ENCODE measurements around the gene APOO. TPM values are rescaled to one million over a fixed set of nuclear protein-coding genes. Genes with fewer than 3 reads are reported as not detected.
A peak's percentile ranks its signal among the peaks of the same experiment; 100 is the strongest.

Gene APOO
- total RNA-seq, 1 experiment from 2014 or later, result 42.3 TPM

GRCh38 chrX:23908219-23909004 lies 674 bp upstream of the APOO start:
- Histone ChIP-seq H3K27me3 (ENCODE audit: insufficient read depth, low read depth) (no peaks in the 10 kb centered on the region), H3K36me3 (ENCODE audit: low read depth) (no peaks in the 10 kb centered on the region), H3K9me3 (ENCODE audit: insufficient read depth, low read depth) (no peaks in the 10 kb centered on the region), H4K20me1 (ENCODE audit: insufficient read depth) (no peaks in the 10 kb centered on the region), H3K27ac (peak overlapping the region; percentile 69), H2AFZ (peak overlapping the region; percentile 89), H3K79me2 (ENCODE audit: low read depth) (peaks cover 19% of the 10 kb centered on the region), H3K4me2 (peak overlapping the region; percentile 68), H3K4me3 (peak overlapping the region; percentile 79; the same call in 1 of the 2 replicates), H3K4me1 (replicated peaks; ENCODE audit: insufficient read depth) (peaks cover 12% of the 10 kb centered on the region), H3K9me2 (ENCODE audit: insufficient read depth) (no peaks in the 10 kb centered on the region), H3F3A (ENCODE audit: insufficient read depth, low read depth) (peaks cover 25% of the 10 kb centered on the region; the same call in 1 of the 2 replicates)
- TF ChIP-seq EZH2 (IDR thresholded peaks at IDR 0.05; ENCODE audit: low read depth) (no peak), CTCF (conservative IDR thresholded peaks at IDR 0.05) (0 out of 2 replicates have a peak, but pooled peaks have one; percentile 16)
- no TSS peak for BruUV-seq (replicated peaks)
- ChIA-PET POLR2A (ENCODE audit: unreplicated experiment) (interaction anchor here (0.6 kb wide), 1 partner anchor 813 kb away, joined by 6 read pairs; no protein-coding TSS in a partner anchor), CTCF (no interaction called here)
- no peak for DNase-seq
- intact Hi-C loops (cut with micrococcal nuclease; ENCODE audit: unreplicated experiment), result loop anchor here (1.0 kb wide), 2 partner anchors 117 to 146 kb away; partner anchors contain the start of gene EIF2S3

DNA sequence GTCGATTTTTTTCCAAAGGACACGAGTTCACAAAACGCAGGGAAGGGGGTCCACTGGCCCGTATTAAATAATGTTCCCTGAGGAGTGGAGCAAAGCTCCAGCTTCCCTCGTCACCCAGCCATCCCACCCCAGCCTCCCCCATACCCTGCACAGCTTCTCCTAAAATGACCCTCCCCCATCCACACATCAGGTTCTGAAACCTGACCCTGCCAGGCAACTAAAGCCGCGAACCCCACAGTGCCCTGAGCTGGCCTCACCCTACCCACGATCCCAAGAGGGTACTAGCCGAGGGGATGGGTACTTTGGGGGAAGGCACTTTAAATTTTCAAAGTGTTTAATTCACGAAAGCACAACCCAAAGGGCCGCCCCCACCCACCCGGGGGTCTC lies 634 bp downstream of the APOO start:
- H3K9me3 ChIP-seq (ENCODE audit: insufficient read depth, low read depth), result no peaks in the 10 kb centered on the region
- TF ChIP-seq CTCF (conservative IDR thresholded peaks at IDR 0.05), result no peak
- no peak for TF ChIP-seq EZH2 (IDR thresholded peaks at IDR 0.05; ENCODE audit: low read depth)
- H3F3A ChIP-seq (ENCODE audit: insufficient read depth, low read depth), result peaks cover 25% of the 10 kb centered on the region; the same call in 1 of the 2 replicates
- intact Hi-C loops (cut with micrococcal nuclease; ENCODE audit: unreplicated experiment), result no loop called here
- POLR2A ChIA-PET (ENCODE audit: unreplicated experiment), result interaction anchor here (1.1 kb wide), 1 partner anchor 147 kb away, joined by 4 read pairs; no protein-coding TSS in a partner anchor
- CTCF ChIA-PET, result interaction anchor here (0.6 kb wide), 1 partner anchor 117 kb away, joined by 4 read pairs; no protein-coding TSS in a partner anchor
- no peaks in the 10 kb centered on the region for H3K36me3 ChIP-seq (ENCODE audit: low read depth)
- H3K4me2 ChIP-seq, result peak overlapping the region; percentile 68
- no peaks in the 10 kb centered on the region for H4K20me1 ChIP-seq (ENCODE audit: insufficient read depth)
- peaks cover 21% of the 10 kb centered on the region for H3K79me2 ChIP-seq (ENCODE audit: low read depth)
- H2AFZ ChIP-seq, result peak overlapping the region; percentile 88
- peak overlapping the region; percentile 79 for H3K4me3 ChIP-seq
- H3K4me1 ChIP-seq (replicated peaks; ENCODE audit: insufficient read depth), result peaks cover 16% of the 10 kb centered on the region
- BruUV-seq (replicated peaks), result no TSS peak
- H3K9me2 ChIP-seq (ENCODE audit: insufficient read depth), result no peaks in the 10 kb centered on the region
- no peaks in the 10 kb centered on the region for H3K27me3 ChIP-seq (ENCODE audit: insufficient read depth, low read depth)
- H3K27ac ChIP-seq, result peak overlapping the region; percentile 69
- DNase-seq, result no peak

DNA sequence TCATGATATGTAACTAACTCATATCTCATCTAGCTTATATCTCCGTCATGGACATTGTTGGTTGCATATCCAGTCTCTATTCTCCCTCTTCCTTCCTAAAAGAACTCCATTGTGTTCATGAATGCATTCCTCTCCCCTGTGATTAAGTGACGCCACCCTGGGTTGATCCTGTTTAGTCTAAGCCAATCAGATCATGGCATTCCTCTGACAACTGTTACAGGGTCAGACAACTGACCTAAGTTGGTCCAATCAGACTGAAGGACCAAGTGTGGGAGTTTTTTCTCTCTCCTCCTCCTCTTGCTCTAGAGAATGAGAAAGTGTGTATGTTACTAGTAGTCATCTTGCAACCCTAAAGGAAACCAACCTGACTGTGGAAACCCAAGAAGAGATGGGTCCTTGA lies 3.6 kb downstream of the APOO start:
- no peaks in the 10 kb centered on the region for H4K20me1 ChIP-seq (ENCODE audit: insufficient read depth)
- H3K27ac ChIP-seq, result no peak overlapping the region
- peaks cover 39% of the 10 kb centered on the region for H3K79me2 ChIP-seq (ENCODE audit: low read depth)
- CTCF ChIA-PET, result interaction anchor here (0.6 to 2.3 kb wide), 2 partner anchors 210 to 1108 kb away, joined by 3 to 10 read pairs; no protein-coding TSS in a partner anchor
- TF ChIP-seq CTCF (conservative IDR thresholded peaks at IDR 0.05) (no peak), EZH2 (IDR thresholded peaks at IDR 0.05; ENCODE audit: low read depth) (no peak)
- POLR2A ChIA-PET (ENCODE audit: unreplicated experiment), result no interaction called here
- H3K4me3 ChIP-seq, result no peak overlapping the region
- H3K9me2 ChIP-seq (ENCODE audit: insufficient read depth), result no peaks in the 10 kb centered on the region
- no peak overlapping the region for H3K4me2 ChIP-seq
- H3K4me1 ChIP-seq (replicated peaks; ENCODE audit: insufficient read depth), result peaks cover 45% of the 10 kb centered on the region
- H3K27me3 ChIP-seq (ENCODE audit: insufficient read depth, low read depth), result no peaks in the 10 kb centered on the region
- H3F3A ChIP-seq (ENCODE audit: insufficient read depth, low read depth), result peaks cover 45% of the 10 kb centered on the region
- BruUV-seq (replicated peaks), result no TSS peak
- H2AFZ ChIP-seq, result no peak overlapping the region
- H3K9me3 ChIP-seq (ENCODE audit: insufficient read depth, low read depth), result no peaks in the 10 kb centered on the region
- intact Hi-C loops (cut with micrococcal nuclease; ENCODE audit: unreplicated experiment), result loop anchor here (5.0 kb wide), 1 partner anchor 1767 kb away; no protein-coding TSS in a partner anchor
- DNase-seq, result no peak
- H3K36me3 ChIP-seq (ENCODE audit: low read depth), result no peaks in the 10 kb centered on the region

Data from PC-9 (cell line).